ENCODE results near the gene ZNF764.
"Not testable (repeated sequence)": the region's sequence is repeated elsewhere in the genome, so short reads cannot be mapped to it uniquely, and the experiment has no call there.

The ZNF764 gene

DNA sequence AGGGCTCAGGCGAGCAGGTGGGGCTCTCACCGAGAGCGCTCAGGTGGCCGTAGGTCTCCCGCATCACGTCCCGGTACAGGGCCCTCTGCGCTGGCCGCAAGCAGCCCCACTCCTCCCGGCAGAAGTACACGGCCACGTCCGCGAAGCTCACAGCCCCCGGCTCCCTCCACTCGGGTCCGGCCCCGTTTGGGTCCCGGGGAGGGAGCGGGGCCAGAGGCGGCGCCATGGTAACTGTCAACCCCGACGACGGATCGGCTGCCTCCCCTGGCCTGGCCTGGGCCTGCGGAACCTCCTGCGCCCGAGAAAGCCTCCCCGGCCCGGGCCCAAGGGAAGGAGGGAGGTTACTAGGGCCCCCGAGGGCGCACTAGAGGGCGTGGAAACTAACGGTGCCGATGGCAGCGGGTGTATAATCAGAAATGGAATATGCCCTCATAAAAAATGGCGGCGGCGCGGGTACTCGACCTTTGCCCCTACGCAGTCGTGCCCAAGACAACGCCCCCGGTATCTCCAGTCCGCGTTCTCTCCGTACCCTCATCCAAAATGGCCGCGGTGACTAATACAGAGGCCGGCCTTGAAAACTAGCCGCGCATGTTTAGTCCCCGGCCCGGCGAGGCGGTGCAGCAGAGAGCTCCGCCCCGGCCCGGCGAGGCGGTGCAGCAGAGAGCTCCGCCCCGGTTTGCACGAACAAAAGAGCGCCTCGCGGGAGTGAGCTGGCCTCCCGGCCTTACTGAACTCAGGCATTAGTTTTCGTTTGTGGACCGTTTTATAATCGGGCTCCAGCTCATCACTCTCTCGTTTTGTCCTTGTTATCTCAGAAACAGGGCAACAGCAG lies at the start of gene ZNF764:
Gene ZNF764 (minus strand): TSS at position 418 of the 832 bp plus-strand sequence. CDS start 192 bp downstream, at position 226.
- DNase-seq, result peak; percentile 98

- no peak for DNase-seq
Observed at GRCh38 chr16:30606004-30606403, 47.8 kb upstream of the ZNF764 start.

DNA sequence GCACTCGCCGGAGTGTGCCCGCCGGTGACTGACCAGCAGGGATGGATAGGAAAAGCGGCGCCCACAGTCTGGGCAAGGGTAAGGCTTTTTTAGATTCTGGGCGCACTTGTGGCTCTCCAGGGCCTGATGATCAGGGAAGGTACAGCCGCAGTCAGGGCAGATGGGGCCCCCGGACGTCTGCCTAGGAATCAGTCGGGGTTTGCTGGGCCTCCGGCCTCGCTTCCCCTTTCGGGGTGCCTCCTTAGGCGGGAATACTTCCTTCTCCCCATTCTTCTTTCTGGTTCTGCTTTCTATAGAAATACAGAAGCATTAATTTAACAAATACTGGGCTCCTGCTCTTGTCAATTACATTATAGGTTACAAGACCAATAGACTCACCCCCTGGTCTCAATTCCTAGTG lies 47.0 kb upstream of the ZNF764 start:
- no peak for DNase-seq

DNA sequence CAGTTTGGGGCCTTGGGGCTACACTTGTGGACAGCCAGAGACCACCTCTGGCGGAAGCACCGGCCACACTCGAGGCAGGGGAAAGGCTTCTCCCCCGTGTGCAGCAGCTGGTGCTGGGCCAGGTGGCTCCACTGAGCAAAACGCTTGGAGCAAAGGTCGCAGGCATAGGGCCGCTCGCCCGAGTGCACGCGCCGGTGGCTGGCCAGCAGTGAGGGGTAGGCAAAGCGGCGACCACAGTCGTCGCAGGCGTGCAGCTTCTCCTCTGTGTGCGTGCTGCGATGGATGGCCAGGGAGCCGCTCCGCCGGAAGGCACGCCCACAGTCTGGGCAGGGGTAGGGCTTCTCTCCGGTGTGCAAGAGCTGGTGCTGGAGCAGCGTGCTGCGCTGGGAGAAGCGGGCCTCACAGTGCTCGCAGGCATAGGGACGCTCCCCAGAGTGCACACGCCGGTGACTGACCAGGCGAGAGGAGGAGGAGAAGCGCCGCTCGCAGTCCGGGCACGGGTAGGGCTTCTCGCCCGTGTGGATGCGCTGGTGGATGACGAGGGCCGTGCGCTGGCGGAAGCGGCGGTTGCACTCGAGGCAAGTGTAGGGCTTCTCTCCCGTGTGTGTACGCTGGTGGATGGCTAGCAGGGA lies 46.3 kb upstream of the ZNF764 start:
- DNase-seq, result no peak

- no peak for DNase-seq
Observed at GRCh38 chr16:30603945-30604315, 45.8 kb upstream of the ZNF764 start.

GRCh38 chr16:30602616-30603277 lies 44.6 kb upstream of the ZNF764 start:
- DNase-seq, result no peak

DNA sequence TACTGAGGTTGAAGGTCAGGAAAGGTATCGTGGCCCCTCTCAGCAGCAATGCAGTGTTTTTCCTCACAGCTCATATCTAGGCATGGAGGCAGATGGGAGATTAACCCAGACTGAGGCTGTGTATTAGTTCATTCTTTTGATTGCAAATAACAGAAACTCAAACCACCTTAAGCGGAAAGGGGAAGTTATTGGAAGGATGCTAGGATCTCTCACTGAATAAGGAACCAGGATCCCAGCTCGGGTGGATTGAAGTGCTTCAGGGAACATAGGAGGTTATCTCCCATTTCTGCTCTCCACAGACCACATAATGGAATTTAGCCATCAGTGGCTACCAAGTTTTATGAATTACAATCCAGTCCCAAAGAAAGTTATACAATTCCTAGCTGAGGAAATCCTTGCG lies 43.8 kb upstream of the ZNF764 start:
- no peak for DNase-seq

DNA sequence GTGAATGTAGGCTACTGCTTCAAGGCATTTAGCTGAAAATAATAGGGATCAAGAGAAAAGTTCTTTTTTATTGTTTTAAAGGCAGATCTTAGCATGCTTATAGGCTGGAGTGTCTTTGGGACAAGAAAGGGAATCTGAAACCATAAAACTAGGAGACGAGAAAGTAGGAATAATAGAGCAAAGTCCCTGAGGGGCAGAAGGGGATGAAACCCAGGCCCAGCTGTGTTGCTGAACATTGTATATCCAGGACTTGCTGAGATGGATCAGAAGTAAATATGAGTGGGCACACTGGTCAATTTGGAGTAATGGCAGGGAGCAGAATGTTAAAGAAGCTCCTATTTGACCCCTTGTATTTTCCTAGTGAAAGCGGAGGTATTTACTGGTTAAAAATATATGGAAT lies 42.8 kb upstream of the ZNF764 start:
- no peak for DNase-seq

- DNase-seq, result no peak
Observed at GRCh38 chr16:30600215-30600614, 42.0 kb upstream of the ZNF764 start.

- no peak for DNase-seq
Observed at GRCh38 chr16:30592871-30593270, 34.7 kb upstream of the ZNF764 start.

- not testable (repeated sequence) for DNase-seq
Observed at GRCh38 chr16:30590869-30591268, 32.7 kb upstream of the ZNF764 start.

DNA sequence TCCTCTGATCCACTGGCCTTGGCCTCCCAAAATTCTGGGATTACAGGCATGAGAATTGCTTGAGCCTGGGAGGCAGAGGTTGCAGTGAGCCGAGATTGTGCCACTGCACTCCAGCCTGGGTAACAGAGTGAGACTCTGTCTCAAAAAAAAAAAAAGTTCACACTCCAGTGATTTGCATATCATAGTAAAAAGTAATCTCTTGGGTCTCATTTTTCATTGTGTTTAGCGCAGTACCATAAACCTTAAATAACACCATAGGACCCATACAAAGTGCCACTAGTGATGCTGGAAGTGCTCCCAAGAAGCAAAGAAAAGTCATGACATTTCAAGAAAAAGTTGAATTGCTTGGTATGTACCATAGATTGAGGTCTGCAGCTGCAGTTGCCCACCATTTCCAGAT lies 31.4 kb upstream of the ZNF764 start:
- not testable (repeated sequence) for DNase-seq

DNA sequence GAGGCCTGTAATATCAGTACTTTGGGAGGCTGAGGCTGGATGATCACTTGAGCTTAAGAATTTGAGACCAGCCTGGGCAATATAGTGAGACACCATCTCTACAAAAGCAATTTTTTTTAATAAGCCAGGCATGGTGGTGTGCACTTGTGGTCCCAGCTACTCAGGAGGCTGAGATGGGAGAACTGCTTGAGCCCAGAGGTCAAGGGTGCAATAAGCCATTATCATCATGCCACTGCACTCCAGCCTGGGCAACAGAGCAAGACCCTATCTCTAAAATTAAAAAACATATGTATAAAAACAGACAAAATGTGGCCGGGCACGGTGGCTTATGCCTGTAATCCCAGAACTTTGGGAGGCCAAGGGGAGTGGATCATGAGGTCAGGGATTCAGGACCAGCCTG lies 30.5 kb upstream of the ZNF764 start:
- no peak for DNase-seq

DNA sequence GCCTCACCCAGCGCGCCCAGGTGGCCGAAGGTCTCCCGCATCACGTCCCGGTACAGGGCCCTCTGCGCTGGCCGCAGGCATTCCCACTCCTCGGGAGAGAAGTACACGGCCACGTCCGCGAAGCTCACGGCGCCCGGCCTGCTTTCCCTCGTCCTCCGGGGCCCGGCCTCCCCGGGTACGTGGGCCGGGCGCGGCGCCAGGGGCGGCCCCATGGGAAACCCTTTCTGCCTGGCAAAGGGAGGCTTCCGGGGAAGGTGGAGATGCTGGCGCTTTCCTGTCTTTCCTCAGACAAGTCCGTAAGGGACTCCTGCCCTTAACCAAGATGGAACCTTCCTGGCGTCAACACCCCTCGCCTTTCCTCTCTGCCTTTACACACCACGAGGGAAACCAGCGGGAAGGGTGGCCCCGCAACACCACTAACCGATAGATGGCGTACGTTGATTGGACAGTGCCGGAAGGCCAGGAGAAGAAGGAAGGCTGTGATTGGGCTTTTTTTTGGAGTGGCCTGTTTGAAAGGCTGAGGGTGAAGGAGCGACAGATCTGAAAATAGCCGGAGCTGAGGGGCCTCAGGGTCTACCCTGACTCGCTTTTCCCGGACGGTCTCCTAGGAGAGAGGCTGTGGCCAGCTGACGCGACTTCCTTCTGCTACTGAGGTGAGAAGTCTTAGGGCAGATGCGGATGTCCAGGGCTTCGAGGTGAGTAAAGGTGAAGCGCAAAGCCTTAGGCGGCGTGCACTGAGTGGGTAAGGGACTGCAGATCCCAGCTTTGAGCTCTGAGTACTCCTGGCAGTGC lies 27.4 kb upstream of the ZNF764 start, which contains the start of gene ZNF785:
Gene ZNF785 (minus strand): TSS at position 298 of the 792 bp plus-strand sequence. CDS start 86 bp downstream, at position 212.
- peak; percentile 99 for DNase-seq

DNA sequence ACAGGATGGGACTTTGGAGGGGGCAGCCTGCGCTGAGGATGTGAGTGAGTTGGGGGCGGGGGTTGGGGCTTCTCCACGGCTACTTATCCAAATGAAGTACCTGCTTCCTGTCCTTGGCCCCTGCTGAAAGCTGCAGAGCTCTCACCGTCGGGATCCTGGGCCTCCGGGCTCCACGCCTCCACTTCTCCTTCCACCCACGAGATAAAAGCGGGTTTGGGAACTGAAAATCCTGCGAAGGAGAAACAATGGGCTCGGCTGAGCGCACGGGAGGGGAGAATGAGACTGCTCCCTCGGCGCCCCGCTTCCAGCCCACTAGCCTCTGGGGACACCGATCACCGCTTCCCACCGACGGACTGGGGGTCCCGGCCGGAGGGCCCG lies 26.8 kb upstream of the ZNF764 start:
- DNase-seq, result no peak

DNA sequence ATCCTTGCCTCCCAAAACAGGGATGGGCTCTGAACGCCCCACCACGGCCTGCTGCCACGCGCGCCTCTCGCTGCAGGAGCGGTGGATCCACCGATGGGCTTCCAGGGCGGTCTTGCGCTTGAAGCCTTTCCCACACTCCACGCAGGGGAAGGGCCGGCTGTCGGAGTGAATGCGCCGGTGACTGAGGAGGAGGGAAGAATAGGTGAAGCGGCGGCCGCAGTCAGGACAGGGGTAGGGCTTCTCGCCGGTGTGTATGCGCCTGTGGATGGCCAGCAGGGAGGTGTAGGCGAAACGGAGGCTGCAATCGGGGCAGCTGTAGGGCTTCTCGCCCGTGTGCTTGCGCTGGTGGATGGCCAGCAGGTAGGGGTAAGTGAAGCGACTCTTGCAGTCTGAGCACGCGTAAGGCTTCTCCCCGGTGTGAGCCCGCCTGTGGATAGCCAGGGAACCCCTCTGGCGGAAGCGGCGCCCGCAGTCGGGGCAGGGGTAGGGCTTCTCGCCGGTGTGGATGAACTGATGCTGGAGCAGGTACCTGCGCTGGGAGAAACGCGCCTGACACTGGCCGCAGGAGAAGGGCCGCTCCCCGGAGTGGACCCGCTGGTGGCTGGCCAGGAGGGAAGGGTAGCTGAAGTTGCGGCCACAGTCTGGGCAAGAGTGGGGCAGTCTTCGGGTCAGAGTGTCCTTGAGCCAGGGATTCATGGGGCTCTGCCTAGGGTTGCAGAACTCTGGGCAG lies 24.6 kb upstream of the ZNF764 start:
- DNase-seq, result no peak

GRCh38 chr16:30581457-30581856 lies 23.3 kb upstream of the ZNF764 start:
- DNase-seq, result no peak

- DNase-seq, result no peak
Observed at GRCh38 chr16:30574678-30575077, 16.5 kb upstream of the ZNF764 start.

DNA sequence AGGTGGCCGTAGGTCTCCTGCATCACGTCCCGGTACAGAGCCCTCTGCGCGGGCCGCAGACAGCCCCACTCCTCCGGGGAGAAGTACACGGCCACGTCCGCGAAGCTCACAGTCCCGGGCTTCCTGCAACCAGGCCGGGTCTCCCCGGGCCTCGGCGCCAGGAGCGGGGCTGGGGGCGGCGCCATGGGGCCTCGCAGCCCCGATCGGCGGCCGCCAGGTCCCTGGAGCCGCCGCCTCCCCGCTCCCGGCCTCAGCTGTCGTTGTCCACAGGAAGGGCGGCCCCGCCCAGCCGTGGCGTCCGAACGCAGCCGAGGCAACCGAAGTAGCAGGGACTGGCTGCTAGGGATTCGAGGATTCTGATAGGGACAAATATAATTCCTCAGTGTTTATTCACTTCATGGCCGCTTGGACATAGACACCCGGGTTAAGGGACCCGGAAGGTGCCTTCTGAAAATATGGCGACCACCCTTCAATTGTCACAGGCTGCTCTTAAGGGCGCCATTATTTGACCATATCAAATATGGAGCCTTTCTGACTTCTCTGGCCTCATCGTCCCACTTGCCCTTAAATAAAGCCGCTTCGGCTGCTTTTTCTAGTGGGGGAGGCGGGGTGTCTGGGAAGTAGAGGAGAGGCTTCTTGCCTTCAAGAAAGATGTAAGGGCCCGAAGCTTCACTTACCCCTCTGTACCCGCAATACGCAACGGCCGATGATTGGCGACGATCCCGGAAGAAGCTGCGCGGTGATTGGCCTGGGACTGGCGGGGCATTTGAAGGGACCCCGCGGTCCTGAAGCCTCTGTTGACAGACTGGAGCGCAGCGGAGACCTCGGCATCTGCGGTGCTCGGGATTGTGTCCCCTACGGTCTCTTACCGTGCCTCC lies 13.5 kb upstream of the ZNF764 start, which contains the start of gene ZNF688:
Gene ZNF688 (minus strand): TSS at position 270 of the 878 bp plus-strand sequence. CDS start 85 bp downstream, at position 185.
- DNase-seq, result peak; percentile 98

DNA sequence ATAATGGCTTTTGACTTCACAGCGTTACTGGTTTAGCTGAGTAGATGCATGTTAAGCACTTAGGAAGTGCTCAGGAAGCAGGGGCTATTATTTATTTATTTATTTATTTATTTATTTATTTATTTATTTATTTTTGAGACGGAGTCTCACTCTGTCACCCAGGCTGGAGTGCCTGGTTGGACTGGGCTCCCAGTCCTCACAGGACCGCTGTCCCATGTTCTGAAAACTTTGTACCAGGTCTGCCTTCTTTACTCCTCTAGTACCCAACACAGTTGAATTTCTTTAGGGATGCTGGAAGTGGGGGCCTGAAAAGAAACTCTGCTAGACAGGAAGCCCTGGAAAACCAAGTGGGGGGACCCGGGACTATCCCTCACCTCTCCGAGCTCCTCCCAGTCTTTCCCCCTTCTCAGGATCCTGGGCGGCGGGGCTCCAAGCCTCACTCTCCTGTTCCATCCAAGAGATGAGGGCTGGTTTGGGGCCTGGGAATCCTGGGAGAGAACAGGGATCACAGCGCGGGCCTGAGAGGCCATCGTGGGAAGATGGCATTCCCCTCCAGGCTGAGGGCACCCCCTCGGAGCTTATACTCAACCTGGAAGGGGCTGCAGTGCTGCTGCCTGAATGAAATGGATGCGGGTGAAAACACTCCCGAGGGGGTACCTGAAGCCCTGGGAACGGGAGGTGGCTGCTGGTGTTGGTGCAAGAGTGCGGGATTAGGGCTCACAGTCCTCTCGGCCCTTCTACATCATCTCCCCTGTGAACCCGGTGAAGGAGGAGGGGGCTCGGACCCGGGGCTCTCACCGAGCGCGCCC lies 12.7 kb upstream of the ZNF764 start:
- DNase-seq, result peak; percentile 58

Data from NCI-H2171 treated with DMSO at 0.1 percent for 48 hours (cell line).